Right renal cortex interstitium (tissue), 3 donors: ENCODE measurements around the gene MT1X. TPM values are rescaled to one million over a fixed set of nuclear protein-coding genes. Genes with fewer than 3 reads are reported as not detected.

Experiments
- DNase-seq, 3 donors: peaks; one replicate each; pipeline ENCODE4 v3.0.0-alpha.2; 2013; ENCODE audit warnings: low read depth in 3 of 3, low spot score in 2 of 3
- polyA plus RNA-seq, 3 donors: library from polyadenylated mRNA; unstranded; fragments of 120-200 nt; gene quantifications; one replicate each; pipeline ENCODE4 v1.2.1, GENCODE V29; 2013; ENCODE audit not compliant: insufficient read length in 3 of 3

The MT1X gene
- polyA plus RNA-seq, 3 donors: 24.8 to 34.0 (median 26.2) TPM

DNA sequence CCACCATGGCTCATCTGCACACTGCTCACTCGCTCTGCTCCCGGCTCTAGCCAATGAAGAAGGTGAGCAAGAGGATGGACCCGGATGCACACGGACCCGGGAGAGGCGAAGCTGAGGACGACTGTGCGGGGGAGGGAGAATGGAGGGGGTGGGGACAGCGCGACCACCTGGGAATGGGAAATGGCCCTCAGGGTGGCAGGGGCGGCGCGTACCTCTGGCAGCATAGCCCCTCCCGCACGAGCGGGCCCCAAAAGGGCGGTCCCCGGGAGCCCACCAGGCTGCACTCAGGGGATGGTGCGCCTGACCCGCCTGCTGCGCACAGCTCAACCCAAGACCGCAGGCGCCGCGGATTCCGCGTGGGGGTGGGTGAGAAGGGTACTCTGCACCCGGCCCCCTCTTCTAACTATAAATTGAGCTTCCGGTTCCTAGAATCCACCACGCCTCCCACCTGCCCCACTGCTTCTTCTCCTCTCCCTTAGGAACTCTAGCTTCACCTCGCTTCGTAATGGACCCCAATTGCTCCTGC is 6.5 kb upstream of the MT1X start:
- DNase-seq: no peak

GRCh38 chr16:56677474-56677873 is 4.8 kb upstream of the MT1X start:
- DNase-seq: no peak

- no peak for DNase-seq
Measured at GRCh38 chr16:56679078-56679730, 3.1 kb upstream of the MT1X start.

- DNase-seq: no peak
Measured at GRCh38 chr16:56679818-56680217, 2.5 kb upstream of the MT1X start.

DNA sequence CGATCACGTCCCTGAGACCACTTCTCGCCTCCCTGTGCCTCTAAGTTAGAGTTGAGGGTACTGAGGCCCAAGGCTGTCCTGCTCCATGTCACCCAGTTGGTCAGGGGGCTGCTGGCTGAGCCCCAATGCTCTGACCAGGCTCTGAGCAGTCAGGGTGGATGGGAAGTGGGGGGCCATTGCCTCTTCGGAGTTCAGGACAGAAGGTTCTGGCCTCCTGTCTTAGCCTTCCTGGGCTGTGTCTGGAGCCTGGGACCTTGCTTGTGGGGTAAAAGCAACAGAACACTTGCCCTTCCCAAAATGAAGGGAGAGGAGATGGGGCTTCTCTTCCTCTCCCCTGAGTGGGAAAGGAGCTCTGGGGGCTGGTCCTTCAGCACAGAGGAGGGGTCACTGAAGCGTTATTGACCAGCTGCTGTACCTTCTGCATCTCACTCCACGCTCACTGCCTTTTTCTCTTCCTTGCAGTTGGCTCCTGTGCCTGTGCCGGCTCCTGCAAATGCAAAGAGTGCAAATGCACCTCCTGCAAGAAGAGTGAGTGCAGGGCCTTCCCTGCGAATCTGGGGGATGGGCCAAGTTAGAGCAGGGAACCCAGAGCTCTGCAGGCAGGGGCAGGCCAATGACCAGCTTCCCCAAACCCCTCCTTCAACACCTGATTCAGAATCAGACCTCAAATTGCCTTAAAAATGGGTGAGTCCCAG is 580 bp downstream of the MT1X start:
- no peak for DNase-seq

DNA sequence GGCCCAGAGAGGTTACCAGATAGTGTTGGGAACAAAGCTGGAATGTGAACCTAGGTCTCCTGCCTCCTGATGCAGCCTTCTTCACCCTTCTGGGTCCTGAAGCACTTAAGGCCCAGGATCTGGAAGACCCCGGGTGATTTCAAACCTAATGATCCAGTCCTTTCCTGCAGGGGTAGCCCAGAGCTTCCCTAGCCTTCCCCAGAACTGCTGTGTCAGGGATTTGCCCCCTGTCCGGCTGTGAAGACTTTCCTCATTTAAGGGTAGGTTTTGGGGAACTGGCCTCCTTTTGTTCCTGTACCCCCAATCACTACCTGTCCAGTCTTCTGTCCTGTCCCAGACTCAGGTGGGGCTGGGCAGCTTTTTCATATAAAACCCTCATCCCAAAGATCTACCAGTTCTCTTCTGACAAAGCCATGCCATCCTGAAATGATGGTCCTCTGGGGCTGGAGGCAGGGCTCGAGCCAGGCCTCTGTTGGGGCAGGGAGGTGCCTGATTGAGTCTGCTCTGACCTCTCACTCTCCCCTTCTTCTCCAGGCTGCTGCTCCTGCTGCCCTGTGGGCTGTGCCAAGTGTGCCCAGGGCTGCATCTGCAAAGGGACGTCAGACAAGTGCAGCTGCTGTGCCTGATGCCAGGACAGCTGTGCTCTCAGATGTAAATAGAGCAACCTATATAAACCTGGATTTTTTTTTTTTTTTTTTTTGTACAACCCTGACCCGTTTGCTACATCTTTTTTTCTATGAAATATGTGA is 1.3 kb downstream of the MT1X start:
- DNase-seq: no peak

DNA sequence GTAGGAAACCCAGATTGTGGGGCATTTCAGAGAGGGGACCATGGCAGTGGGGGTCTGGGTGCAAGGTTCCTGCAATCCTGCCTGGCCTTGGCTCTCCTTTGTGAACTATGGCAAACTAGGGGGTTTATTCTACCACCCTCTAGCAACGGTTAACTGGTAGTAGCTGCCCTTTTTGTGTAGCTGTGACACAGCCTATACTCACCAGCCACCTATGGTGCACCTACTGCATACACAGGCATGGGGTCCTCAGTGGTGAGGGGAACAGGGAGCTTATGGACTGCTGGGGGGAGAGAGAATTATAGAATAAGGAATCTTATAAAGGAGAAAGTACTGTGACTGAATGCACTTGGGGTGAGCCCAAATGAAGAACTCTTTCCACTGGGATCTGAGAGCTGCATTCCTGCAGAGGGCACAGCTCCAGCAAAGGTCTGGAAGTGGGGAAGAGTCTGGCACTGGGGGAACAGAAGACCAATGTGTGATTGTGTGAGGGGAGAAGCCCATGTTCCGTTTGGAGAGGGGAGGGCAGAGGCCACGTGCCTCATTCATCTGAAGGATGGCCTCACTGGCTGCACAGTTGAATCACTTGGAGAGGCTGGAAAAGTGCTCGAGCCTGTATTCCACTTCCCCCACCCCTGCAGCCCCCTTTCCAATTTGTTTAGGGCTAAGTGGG is 2.1 kb downstream of the MT1X start:
- DNase-seq: no peak

DNA sequence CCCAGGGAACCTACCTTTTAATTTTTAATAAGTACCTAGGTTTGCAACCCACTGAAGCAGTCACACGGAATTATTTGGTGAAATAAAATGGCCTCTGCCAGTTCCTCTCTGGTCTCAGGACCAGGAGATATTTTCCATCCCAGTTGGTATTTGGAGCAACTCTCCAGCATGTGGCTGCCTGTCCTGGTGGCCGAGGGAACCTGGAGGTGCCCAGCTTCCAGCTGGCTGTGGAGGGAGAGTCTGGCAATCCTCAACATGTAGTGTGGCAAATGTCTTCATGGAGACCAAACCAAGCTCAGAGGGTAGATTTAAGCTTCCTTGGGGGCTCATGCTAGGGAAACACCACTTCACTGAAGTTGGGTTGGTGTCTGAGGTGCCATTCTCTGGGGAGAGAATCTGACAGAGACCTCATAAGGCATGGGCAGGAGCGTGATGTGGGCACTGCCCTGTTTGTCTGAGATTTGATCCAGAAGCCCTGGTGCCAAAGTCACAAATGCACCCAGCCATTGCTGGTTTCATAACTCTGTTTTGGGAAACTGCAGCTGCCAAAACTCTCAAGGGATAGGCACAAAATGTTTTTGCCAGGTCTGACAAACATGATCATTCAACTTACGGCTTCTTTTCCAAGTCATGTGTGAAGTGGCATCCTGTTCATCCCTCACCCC is 2.8 kb downstream of the MT1X start:
- no peak for DNase-seq

DNA sequence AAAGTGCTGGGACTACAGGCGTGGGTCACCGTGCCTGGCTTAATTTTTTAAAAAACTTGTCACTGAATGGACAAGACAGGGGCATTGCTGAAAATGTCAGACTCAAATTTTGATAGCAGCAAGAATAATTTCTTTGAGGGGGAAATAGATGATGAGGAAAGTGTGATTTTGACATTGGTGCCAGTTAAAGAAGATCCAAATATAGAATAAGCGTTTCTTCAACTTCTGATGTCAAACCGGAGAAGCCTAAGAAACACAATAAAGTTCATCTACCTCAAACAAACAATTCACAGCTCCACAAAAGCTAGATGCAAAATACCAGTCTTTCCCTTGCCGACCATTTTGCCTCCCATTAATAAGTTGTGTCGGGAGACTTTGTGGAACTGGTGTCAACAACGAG is 4.5 kb downstream of the MT1X start:
- no peak for DNase-seq

GRCh38 chr16:56688762-56689161 is 6.5 kb downstream of the MT1X start:
- DNase-seq: no peak

DNA sequence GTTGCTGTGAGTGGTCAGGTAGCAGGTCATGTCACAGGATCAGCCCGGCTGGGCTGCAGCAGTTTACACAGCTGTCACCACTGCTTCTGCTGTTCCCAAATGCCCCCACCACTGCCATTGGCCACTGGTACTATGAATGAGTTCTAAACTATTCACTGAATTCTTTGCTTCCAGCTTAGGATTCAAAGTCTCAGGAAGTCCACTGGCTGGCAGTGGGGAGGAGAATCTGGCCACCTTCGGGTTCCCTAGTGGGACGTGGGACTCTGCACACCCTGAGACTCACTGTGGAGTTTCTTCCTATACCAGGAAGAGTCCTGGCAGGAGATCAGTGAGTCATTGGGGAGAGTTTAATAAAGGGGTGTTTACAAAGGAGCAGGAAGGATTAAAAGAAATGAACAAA is 6.9 kb downstream of the MT1X start:
- DNase-seq: no peak

DNA sequence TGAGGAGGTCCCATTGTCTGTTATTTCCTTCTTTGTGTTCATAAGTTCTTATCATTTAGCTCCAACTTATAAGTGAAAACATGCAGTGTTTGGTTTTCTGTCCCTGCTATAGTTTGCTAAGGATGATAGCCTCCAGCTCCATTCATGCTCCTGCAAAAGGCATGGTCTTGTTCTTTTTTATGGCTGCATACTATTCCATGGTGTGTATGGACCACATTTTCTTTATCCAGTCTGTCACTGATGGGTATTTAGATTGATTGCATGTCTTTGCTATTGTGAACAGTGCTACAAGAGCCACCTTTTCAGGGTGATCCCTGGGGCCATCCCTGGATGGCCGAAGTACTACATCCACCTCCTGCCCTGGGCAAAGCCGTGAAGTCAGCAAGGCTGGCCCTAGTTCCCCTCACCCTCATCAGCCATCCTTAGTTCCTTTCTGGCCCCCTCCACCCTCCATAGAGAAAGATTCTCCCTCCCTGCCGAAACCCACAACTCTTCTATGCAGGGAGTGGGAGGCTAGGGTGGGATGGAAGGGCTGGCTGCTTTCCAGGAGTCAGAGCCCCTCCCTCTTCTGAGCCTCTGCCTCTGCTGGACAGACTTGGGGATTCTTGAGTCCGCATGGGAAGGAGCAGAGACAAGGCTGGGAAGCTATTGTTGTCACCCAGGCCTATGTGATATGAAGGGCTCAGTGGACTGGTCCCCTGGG is 8.3 kb downstream of the MT1X start:
- no peak for DNase-seq

DNA sequence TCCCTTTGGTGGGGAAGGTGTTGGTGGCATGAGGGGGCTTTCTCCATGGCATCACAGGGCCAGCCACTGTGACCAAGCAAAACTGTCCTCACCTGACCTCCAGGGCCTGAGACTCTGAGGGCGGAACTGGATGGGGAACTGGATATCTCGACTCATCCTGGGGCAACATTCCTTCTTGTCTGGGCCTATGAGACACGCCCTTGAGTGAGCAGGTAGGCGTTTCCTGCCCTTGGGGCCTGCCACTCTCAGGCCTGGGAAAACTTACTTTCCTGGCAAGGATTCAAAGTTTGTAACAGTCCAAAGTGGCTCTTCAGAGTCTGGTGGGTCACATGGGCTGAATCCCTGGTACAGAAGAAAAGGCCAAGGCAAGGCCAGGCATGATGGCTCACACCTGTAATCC is 9.6 kb downstream of the MT1X start:
- DNase-seq: no peak

GRCh38 chr16:56695246-56695645 is 13.0 kb downstream of the MT1X start:
- no peak for DNase-seq

- no peak for DNase-seq
Measured at GRCh38 chr16:56697456-56698155, 15.3 kb downstream of the MT1X start.

DNA sequence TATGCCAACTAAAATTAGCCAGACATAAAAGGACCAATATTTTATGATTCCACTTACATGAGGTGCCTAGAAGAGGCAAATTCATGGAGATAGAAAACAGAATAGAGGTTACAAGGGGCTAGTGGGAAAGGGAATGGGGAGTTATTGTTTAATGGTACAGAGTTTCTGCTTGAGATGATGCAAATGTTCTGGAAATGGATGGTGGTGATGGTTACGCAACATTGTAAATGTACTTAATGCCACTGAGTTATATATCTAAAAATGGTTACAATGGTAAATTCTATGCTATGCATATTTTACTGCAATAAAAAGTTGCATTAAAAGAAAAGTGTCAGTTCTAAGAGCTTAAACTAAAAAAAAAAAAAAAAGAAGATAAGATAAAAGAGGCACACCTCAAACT is 17.9 kb downstream of the MT1X start:
- DNase-seq: no peak

DNA sequence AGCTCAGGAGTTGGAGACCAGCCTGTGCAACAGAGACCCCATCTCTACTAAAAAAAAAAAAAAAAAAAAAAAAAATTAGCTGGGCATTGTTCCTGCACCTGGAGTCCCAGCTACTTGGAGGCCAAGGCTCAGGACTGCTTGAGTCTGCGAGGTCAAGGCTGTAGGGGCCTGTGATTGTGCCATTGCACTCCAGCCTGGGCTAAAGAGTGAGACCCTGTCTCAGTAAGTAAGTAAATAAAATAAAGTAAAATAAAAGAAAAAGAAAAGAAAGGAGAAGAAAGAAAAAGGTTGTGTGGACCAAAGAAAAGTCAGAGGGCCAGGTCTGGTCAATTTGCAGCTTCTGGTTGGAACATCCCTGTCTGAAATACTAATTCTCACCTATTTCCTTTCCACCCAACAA is 18.4 kb downstream of the MT1X start:
- no peak for DNase-seq

- no peak for DNase-seq
Measured at GRCh38 chr16:56701534-56701933, 19.3 kb downstream of the MT1X start.

- DNase-seq: no peak
Measured at GRCh38 chr16:56702836-56703235, 20.6 kb downstream of the MT1X start.
